GM06990 (cell line): ENCODE data around the gene SEMG2.

Source experiments
- DNase-seq: peaks from one replicate; pipeline ENCODE4 v3.0.0-alpha.2; 2011; ENCODE audit not compliant: insufficient read length; ENCODE audit errors: extremely low read depth
- H3K27me3 ChIP-seq: replicated peaks from 2 replicates; pipeline ENCODE4 v1.6.0; 2011; ENCODE audit warnings: low read length; ENCODE audit not compliant: control insufficient read depth, insufficient read depth
- H3K36me3 ChIP-seq: 2 replicates; pipeline ENCODE4 v1.5.1; 2011; ENCODE audit warnings: low read length; ENCODE audit not compliant: control insufficient read depth, insufficient read depth
- H3K4me3 ChIP-seq: replicated peaks from 2 replicates; pipeline ENCODE4 v1.5.1; 2011; ENCODE audit warnings: low read depth, mild to moderate bottlenecking, control low read depth, low read length
- CTCF ChIP-seq: IDR thresholded peaks from 2 replicates; pipeline ENCODE4 v1.5.1; 2011; ENCODE audit warnings: low read length, control low read depth, mild to moderate bottlenecking, inconsistent platforms; ENCODE audit not compliant: insufficient read depth, poor library complexity, severe bottlenecking

The SEMG2 gene

GRCh38 chr20:45251884-45252560, 30.8 kb downstream of the SEMG2 start:
- Histone ChIP-seq H3K27me3 (peaks cover 3% of the 10 kb centered on the region; the same call in 1 of the 2 replicates), H3K4me3 (no peak overlapping the region), H3K36me3 (no peaks in the 10 kb centered on the region)
- TF ChIP-seq CTCF: no peak
- no peak for DNase-seq

GRCh38 chr20:45253261-45253660, 32.1 kb downstream of the SEMG2 start:
- no peaks in the 10 kb centered on the region for H3K36me3 ChIP-seq
- TF ChIP-seq CTCF: no peak
- peaks cover 3% of the 10 kb centered on the region; the same call in 1 of the 2 replicates for H3K27me3 ChIP-seq
- DNase-seq: no peak
- no peak overlapping the region for H3K4me3 ChIP-seq

- Histone ChIP-seq H3K4me3 (no peak within 1 kb of the TSS), H3K36me3 (no peaks in the 10 kb centered on the region), H3K27me3 (peaks cover 4% of the 10 kb centered on the region)
- no peak for DNase-seq
- no peak for TF ChIP-seq CTCF
Measured at GRCh38 chr20:45254383-45255262, 33.5 kb downstream of the SEMG2 start, which contains the start of gene SLPI. Gene SLPI (minus strand): TSS chr20:45254564. CDS start chr20:45254543, 21 bp downstream.

- H3K36me3 ChIP-seq: no peaks in the 10 kb centered on the region
- H3K4me3 ChIP-seq: no peak overlapping the region
- no peak for TF ChIP-seq CTCF
- H3K27me3 ChIP-seq: peaks cover 4% of the 10 kb centered on the region
- no peak for DNase-seq
Measured at GRCh38 chr20:45257161-45257560, 36.0 kb downstream of the SEMG2 start.

- H3K4me3 ChIP-seq: no peak overlapping the region
- no peak for DNase-seq
- TF ChIP-seq CTCF: no peak
- H3K36me3 ChIP-seq: no peaks in the 10 kb centered on the region
- H3K27me3 ChIP-seq: peaks cover 4% of the 10 kb centered on the region
Measured at GRCh38 chr20:45257711-45258110, 36.5 kb downstream of the SEMG2 start.
